ENCODE measurements around the gene AFAP1L1.

DNA sequence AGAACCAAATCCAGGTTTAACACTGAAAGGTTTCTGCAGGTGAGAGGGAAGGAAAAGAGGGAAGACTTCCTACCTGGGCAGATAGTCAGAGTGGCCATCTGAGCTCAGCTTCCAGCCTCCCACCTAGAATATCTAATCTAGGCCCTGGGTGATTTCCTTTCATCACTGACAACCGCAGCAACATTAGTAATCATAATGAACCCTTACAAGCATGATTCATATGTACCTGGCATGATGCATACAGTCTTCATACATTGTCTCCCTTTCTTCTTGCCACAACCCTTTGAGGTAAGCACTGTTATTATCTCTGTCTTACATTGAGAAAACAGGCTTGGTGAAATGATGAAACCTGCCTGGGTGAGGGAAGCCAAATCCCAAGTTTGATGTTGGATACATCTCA, 13.5 kb downstream of the AFAP1L1 start:
- TF ChIP-seq PHF8 (IDR thresholded peaks at IDR 0.05; ENCODE audit: borderline replicate concordance, low read depth) (no peak), NR3C1 (IDR thresholded peaks at IDR 0.05) (no peak), CEBPB (IDR thresholded peaks at IDR 0.05) (no peak), JUN (IDR thresholded peaks at IDR 0.05) (no peak), KDM1A (IDR thresholded peaks at IDR 0.05; ENCODE audit: low read depth) (no peak), EP300 (IDR thresholded peaks at IDR 0.05) (no peak), JUNB (IDR thresholded peaks at IDR 0.05) (no peak), BHLHE40 (IDR thresholded peaks at IDR 0.05; ENCODE audit: low read depth, low read length) (no peak), POLR2A (IDR thresholded peaks at IDR 0.05; ENCODE audit: low read length) (no peak)
- TF ChIP-seq, protein P1, sequence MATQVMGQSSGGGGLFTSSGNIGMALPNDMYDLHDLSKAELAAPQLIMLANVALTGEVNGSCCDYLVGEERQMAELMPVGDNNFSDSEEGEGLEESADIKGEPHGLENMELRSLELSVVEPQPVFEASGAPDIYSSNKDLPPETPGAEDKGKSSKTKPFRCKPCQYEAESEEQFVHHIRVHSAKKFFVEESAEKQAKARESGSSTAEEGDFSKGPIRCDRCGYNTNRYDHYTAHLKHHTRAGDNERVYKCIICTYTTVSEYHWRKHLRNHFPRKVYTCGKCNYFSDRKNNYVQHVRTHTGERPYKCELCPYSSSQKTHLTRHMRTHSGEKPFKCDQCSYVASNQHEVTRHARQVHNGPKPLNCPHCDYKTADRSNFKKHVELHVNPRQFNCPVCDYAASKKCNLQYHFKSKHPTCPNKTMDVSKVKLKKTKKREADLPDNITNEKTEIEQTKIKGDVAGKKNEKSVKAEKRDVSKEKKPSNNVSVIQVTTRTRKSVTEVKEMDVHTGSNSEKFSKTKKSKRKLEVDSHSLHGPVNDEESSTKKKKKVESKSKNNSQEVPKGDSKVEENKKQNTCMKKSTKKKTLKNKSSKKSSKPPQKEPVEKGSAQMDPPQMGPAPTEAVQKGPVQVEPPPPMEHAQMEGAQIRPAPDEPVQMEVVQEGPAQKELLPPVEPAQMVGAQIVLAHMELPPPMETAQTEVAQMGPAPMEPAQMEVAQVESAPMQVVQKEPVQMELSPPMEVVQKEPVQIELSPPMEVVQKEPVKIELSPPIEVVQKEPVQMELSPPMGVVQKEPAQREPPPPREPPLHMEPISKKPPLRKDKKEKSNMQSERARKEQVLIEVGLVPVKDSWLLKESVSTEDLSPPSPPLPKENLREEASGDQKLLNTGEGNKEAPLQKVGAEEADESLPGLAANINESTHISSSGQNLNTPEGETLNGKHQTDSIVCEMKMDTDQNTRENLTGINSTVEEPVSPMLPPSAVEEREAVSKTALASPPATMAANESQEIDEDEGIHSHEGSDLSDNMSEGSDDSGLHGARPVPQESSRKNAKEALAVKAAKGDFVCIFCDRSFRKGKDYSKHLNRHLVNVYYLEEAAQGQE (IDR thresholded peaks at IDR 0.05) = no peak
- TF ChIP-seq, protein P2, sequence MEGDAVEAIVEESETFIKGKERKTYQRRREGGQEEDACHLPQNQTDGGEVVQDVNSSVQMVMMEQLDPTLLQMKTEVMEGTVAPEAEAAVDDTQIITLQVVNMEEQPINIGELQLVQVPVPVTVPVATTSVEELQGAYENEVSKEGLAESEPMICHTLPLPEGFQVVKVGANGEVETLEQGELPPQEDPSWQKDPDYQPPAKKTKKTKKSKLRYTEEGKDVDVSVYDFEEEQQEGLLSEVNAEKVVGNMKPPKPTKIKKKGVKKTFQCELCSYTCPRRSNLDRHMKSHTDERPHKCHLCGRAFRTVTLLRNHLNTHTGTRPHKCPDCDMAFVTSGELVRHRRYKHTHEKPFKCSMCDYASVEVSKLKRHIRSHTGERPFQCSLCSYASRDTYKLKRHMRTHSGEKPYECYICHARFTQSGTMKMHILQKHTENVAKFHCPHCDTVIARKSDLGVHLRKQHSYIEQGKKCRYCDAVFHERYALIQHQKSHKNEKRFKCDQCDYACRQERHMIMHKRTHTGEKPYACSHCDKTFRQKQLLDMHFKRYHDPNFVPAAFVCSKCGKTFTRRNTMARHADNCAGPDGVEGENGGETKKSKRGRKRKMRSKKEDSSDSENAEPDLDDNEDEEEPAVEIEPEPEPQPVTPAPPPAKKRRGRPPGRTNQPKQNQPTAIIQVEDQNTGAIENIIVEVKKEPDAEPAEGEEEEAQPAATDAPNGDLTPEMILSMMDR (IDR thresholded peaks at IDR 0.05) = no peak
